Natural killer cell (primary cell): Measurements from ENCODE around the gene DAAM2. TPM values are rescaled to one million over a fixed set of nuclear protein-coding genes. Genes with fewer than 3 reads are reported as not detected.

Experiments used
- ATAC-seq, 3 donors: fragments of 150-1000 bp in 2 of 3; fragments of 200-7000 bp in 1 of 3; cut with Tn5 transposase; 1 replicate in 1 of 3; 2 replicates in 2 of 3; pipeline ENCODE4 v1.10.0; 2021; ENCODE audit warnings: mild to moderate bottlenecking in 2 of 3, moderate library complexity in 2 of 3
- DNase-seq, 2 donors: peaks; one replicate each; pipeline versions ENCODE4 v3.0.0 to v3.0.0-alpha.2; 2013 to 2021; ENCODE audit warnings: mixed read lengths in 1 of 2
- H3K27ac ChIP-seq: one replicate; pipeline ENCODE4 v1.5.1; 2013; ENCODE audit warnings: mild to moderate bottlenecking, low read length
- H3K27me3 ChIP-seq: one replicate; pipeline ENCODE4 v1.6.1; 2013; ENCODE audit warnings: low read length; ENCODE audit not compliant: control insufficient read depth, insufficient read depth
- H3K36me3 ChIP-seq: one replicate; pipeline ENCODE4 v1.6.1; 2013; ENCODE audit warnings: low read length; ENCODE audit not compliant: control insufficient read depth, insufficient read depth
- H3K4me1 ChIP-seq: one replicate; pipeline ENCODE4 v1.6.1; 2013; ENCODE audit warnings: low read length; ENCODE audit not compliant: control insufficient read depth, insufficient read depth
- H3K4me3 ChIP-seq: one replicate; pipeline ENCODE4 v1.5.1; 2013; ENCODE audit warnings: low read length
- H3K9me3 ChIP-seq: one replicate; pipeline ENCODE4 v1.6.1; 2013; ENCODE audit warnings: low read length; ENCODE audit not compliant: control insufficient read depth, insufficient read depth
- H3K27ac Mint-ChIP-seq, 2 donors: one replicate each; pipeline ENCODE4 v1.8.0; 2022; ENCODE audit warnings: mild to moderate bottlenecking in 2 of 2, mixed read lengths in 2 of 2, moderate library complexity in 1 of 2
- H3K27me3 Mint-ChIP-seq, 2 donors: one replicate each; pipeline ENCODE4 v1.8.0; 2022; ENCODE audit warnings: low read depth in 2 of 2, mixed read lengths in 2 of 2
- H3K36me3 Mint-ChIP-seq: one replicate; pipeline ENCODE4 v1.8.0; 2022; ENCODE audit warnings: mixed read lengths
- H3K4me1 Mint-ChIP-seq, 2 donors: one replicate each; pipeline ENCODE4 v1.8.0; 2022; ENCODE audit warnings: mixed read lengths in 2 of 2
- H3K4me3 Mint-ChIP-seq: one replicate; pipeline ENCODE4 v1.8.0; 2022; ENCODE audit warnings: mild to moderate bottlenecking, moderate library complexity, mixed read lengths
- H3K9me3 Mint-ChIP-seq, 2 donors: one replicate each; pipeline ENCODE4 v1.8.0; 2022; ENCODE audit warnings: mixed read lengths in 2 of 2
- WGBS: methylation state at CpG from one replicate; pipeline ENCODE4 v1.1.7; 2013; ENCODE audit warnings: missing lambda C conversion rate; ENCODE audit not compliant: insufficient coverage; 5-methylcytosine and 5-hydroxymethylcytosine counted together
- intact Hi-C: fragments of 100-400 bp; cut with micrococcal nuclease; formaldehyde crosslinking; loops from one replicate; pipeline ENCODE4 v1.14.2; 2022
- total RNA-seq, 4 donors: library from RNA; stranded (reverse); fragments of 120-200 nt in 1 of 4; gene quantifications; one replicate each; pipeline versions ENCODE4 v1.2.3 to v1.2.4, GENCODE V29; 2013 to 2022
- TF ChIP-seq, protein P1 (sequence below): fragments of 200-600 bp; IDR thresholded peaks from one replicate; pipeline ENCODE4 v1.8.0; 2022; ENCODE audit warnings: antibody characterized with exemption

DAAM2 gene
- total RNA-seq, 3 donors from 2014 or later (not counting 1 experiment from before 2014, with no cell fraction given): not detected

DNA sequence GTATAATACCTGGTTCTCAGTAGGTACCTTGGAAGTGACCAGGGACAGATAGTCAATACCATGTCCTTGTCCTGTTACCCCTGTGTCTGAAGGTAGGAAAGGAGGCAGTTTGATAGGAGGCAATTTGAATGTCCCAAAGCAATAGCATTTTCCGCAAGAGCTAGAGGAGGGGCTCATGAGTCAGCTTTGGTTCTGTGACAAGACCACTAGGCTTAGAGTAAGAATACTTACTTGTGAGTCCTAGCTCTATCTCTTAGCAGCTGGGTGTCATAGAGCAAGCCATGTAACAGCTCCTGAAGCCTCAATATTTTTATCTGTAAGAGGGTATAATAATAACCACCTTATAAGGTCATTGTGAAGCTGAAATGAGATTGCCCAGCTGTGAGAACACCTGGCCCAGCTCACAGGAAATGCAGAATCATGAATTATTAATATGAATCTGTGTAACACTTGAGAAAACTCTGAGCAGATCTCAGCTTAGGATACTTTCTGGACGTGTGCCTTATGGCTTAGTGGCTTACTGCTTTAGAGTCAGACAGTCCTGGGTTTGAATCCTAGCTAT, 58.6 kb downstream of the DAAM2 start:
- no peak for ATAC-seq
- H3K27me3 Mint-ChIP-seq: peaks cover 10 to 31% of the 10 kb centered on the region in 2 donors
- no peaks in the 10 kb centered on the region for H3K9me3 ChIP-seq
- no peaks in the 10 kb centered on the region for H3K9me3 Mint-ChIP-seq
- no peaks in the 10 kb centered on the region for H3K36me3 ChIP-seq
- H3K27ac ChIP-seq: no peak overlapping the region
- H3K4me1 Mint-ChIP-seq: no peaks in the 10 kb centered on the region
- TF ChIP-seq, protein P1, sequence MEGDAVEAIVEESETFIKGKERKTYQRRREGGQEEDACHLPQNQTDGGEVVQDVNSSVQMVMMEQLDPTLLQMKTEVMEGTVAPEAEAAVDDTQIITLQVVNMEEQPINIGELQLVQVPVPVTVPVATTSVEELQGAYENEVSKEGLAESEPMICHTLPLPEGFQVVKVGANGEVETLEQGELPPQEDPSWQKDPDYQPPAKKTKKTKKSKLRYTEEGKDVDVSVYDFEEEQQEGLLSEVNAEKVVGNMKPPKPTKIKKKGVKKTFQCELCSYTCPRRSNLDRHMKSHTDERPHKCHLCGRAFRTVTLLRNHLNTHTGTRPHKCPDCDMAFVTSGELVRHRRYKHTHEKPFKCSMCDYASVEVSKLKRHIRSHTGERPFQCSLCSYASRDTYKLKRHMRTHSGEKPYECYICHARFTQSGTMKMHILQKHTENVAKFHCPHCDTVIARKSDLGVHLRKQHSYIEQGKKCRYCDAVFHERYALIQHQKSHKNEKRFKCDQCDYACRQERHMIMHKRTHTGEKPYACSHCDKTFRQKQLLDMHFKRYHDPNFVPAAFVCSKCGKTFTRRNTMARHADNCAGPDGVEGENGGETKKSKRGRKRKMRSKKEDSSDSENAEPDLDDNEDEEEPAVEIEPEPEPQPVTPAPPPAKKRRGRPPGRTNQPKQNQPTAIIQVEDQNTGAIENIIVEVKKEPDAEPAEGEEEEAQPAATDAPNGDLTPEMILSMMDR: no peak
- no peak overlapping the region for H3K4me3 ChIP-seq
- no peak overlapping the region for H3K27ac Mint-ChIP-seq
- intact Hi-C loops: no loop called here
- DNase-seq: no peak
- no peaks in the 10 kb centered on the region for H3K4me1 ChIP-seq
- H3K36me3 Mint-ChIP-seq: no peaks in the 10 kb centered on the region
- 69% methylated on average over 2 of the region's 2 CpGs for WGBS
- H3K4me3 Mint-ChIP-seq: no peak overlapping the region
- no peaks in the 10 kb centered on the region for H3K27me3 ChIP-seq

DNA sequence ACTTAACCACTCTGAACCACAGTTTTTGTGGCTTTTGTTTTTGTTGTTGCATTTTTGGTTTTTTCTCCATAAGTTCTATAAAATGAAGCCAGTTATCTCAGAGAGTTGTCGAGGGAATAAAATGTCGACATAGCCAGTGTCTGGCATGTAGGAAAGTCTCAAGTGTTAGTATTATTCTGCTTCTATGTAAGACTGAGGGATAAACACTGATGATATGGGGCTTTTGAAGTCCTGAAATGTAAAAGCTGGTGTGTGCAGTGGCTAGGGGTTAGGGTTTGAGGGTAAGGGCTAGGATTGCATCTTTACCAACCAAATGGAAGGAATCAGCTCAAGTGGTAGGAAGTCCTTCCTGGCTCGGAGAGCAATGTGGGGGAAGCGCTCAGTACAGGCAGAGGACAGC, 59.2 kb downstream of the DAAM2 start:
- Mint-ChIP-seq H3K4me3 (no peak overlapping the region), H3K27me3 (peaks cover 10 to 31% of the 10 kb centered on the region in 2 donors), H3K36me3 (no peaks in the 10 kb centered on the region), H3K27ac (no peak overlapping the region), H3K9me3 (no peaks in the 10 kb centered on the region), H3K4me1 (no peaks in the 10 kb centered on the region)
- intact Hi-C loops: no loop called here
- H3K36me3 ChIP-seq: no peaks in the 10 kb centered on the region
- no peak overlapping the region for H3K27ac ChIP-seq
- 94% methylated on average over 4 of the region's 4 CpGs for WGBS
- TF ChIP-seq, protein P1: no peak
- no peaks in the 10 kb centered on the region for H3K27me3 ChIP-seq
- ATAC-seq: no peak
- no peaks in the 10 kb centered on the region for H3K9me3 ChIP-seq
- DNase-seq: no peak
- H3K4me3 ChIP-seq: no peak overlapping the region
- no peaks in the 10 kb centered on the region for H3K4me1 ChIP-seq

DNA sequence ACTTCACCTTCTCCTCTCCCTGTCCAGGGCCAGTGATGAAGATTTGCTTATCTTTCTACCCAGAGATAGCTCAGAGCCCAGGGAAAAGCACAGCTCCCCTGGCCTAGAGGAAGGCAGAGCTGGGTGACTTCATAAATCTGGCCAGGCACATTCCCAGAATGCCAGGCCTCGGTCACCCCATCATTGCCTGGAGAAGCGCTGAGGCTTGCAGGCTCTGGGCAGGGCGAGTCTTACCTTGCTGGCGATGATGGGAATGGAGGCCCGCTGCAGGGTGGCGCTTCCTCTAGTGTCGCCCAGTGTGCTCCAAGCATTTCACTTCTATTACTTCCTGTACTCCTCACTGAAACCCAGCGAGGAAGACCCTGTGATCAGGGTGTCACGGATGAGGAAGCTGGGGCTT, 60.1 kb downstream of the DAAM2 start:
- Histone ChIP-seq H3K36me3 (no peaks in the 10 kb centered on the region), H3K27ac (no peak overlapping the region), H3K9me3 (no peaks in the 10 kb centered on the region), H3K27me3 (no peaks in the 10 kb centered on the region), H3K4me1 (no peaks in the 10 kb centered on the region), H3K4me3 (no peak overlapping the region)
- Mint-ChIP-seq H3K4me3 (no peak overlapping the region), H3K9me3 (no peaks in the 10 kb centered on the region), H3K4me1 (no peaks in the 10 kb centered on the region), H3K36me3 (no peaks in the 10 kb centered on the region), H3K27ac (no peak overlapping the region), H3K27me3 (peaks cover 10 to 38% of the 10 kb centered on the region in 2 donors)
- WGBS: 90% methylated on average over 9 of the region's 9 CpGs
- ATAC-seq (no peak), DNase-seq (no peak)
- TF ChIP-seq, protein P1: no peak
- intact Hi-C loops: no loop called here

DNA sequence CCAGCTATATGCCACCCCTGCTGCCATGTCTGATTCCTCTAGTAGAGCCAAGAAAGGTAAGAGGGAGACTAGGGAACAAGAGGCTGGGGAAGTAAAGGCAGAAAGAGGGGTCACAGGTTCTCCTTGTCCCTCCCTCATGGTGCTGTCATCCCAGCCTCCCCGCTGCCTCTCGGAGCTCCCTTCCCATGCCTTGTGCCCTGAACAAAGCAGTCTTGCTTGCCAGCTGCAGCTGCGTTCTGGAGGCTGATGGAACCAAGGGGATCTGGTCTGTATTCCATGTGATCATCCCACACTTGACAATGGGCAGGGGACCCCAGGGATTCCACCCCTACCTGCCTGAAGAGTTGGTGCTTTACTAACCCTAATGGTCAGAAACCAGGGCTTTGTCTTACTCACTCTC, 61.4 kb downstream of the DAAM2 start:
- intact Hi-C loops: no loop called here
- H3K27me3 ChIP-seq: no peaks in the 10 kb centered on the region
- no peaks in the 10 kb centered on the region for H3K9me3 Mint-ChIP-seq
- no peaks in the 10 kb centered on the region for H3K4me1 Mint-ChIP-seq
- no peak overlapping the region for H3K27ac ChIP-seq
- no peaks in the 10 kb centered on the region for H3K36me3 Mint-ChIP-seq
- TF ChIP-seq, protein P1: no peak
- H3K27ac Mint-ChIP-seq: no peak overlapping the region
- DNase-seq: no peak
- H3K4me1 ChIP-seq: no peaks in the 10 kb centered on the region
- H3K4me3 Mint-ChIP-seq: no peak overlapping the region
- H3K9me3 ChIP-seq: no peaks in the 10 kb centered on the region
- H3K27me3 Mint-ChIP-seq: peaks cover 17 to 51% of the 10 kb centered on the region in 2 donors
- no peak overlapping the region for H3K4me3 ChIP-seq
- ATAC-seq: no peak
- WGBS: 93% methylated on average over 3 of the region's 3 CpGs
- no peaks in the 10 kb centered on the region for H3K36me3 ChIP-seq
